Heart right ventricle (tissue), 16 donors: ENCODE data around the gene C4orf50. TPM values are rescaled to one million over a fixed set of nuclear protein-coding genes. Genes with fewer than 3 reads are reported as not detected.
A peak's percentile ranks its signal among the peaks of the same experiment; 100 is the strongest.

Source experiments
- ATAC-seq, 8 donors: fragments of 200-7000 bp; cut with Tn5 transposase; one replicate each; pipeline ENCODE4 v1.9.1; 2020; ENCODE audit warnings: mild to moderate bottlenecking in 8 of 8, moderate library complexity in 8 of 8, moderate number of reproducible peaks in 1 of 8
- DNase-seq, 2 donors: peaks; one replicate each; pipeline ENCODE4 v3.0.0-alpha.2; 2020
- H3K27ac ChIP-seq, 10 donors: fragments of 200-600 bp; sonication (generic) in 2 of 10; one replicate each; pipeline versions ENCODE4 v1.5.0 to v1.8.0; 2020 to 2022; ENCODE audit warnings: mild to moderate bottlenecking in 3 of 10
- H3K27me3 ChIP-seq, 7 donors: fragments of 200-600 bp; one replicate each; pipeline ENCODE4 v1.8.0; 2021 to 2022; ENCODE audit warnings: mild to moderate bottlenecking in 2 of 7
- H3K36me3 ChIP-seq, 9 donors: fragments of 200-600 bp; sonication (generic) in 1 of 9; one replicate each; pipeline versions ENCODE4 v1.5.0 to v1.8.0; 2020 to 2022; ENCODE audit warnings: mild to moderate bottlenecking in 2 of 9
- H3K4me1 ChIP-seq, 9 donors: fragments of 200-600 bp; sonication (generic) in 1 of 9; one replicate each; pipeline versions ENCODE4 v1.5.0 to v1.8.0; 2020 to 2022; ENCODE audit warnings: mild to moderate bottlenecking in 4 of 9
- H3K4me3 ChIP-seq, 10 donors: fragments of 200-600 bp; sonication (generic) in 2 of 10; one replicate each; pipeline versions ENCODE4 v1.5.0 to v1.8.0; 2020 to 2022; ENCODE audit warnings: mild to moderate bottlenecking in 7 of 10, moderate library complexity in 2 of 10
- H3K9me3 ChIP-seq, 11 donors: fragments of 200-600 bp in 10 of 11; sonication (generic) in 2 of 11; one replicate each; pipeline versions ENCODE4 v1.5.0 to v1.8.0; 2013 to 2022; ENCODE audit warnings: mild to moderate bottlenecking in 2 of 11, control low read depth in 1 of 11, moderate library complexity in 1 of 11
- WGBS, 2 donors: extraction: QIAGEN DNeasy Blood & Tissue Kit; methylation state at CpG; one replicate each; pipeline ENCODE4 v1.1.7; 2013; ENCODE audit warnings: inconsistent platforms in 1 of 2; 5-methylcytosine and 5-hydroxymethylcytosine counted together
- intact Hi-C, 10 donors: fragments of 100-400 bp; cut with DNase I; formaldehyde crosslinking; loops; one replicate each; pipeline versions ENCODE4 v1.11.1 to v1.14.2; 2022
- polyA plus RNA-seq, 2 donors: library from polyadenylated mRNA; stranded (reverse); fragments of 200-250 nt; gene quantifications; one replicate each; pipeline ENCODE4 v1.2.3, GENCODE V29; 2013
- total RNA-seq, 10 donors: library from RNA; stranded (reverse); fragmentation: NEBNext Ultra II Directional in 3 of 10; extraction: Animal tissue kit (Norgen Biotek cat#: 25700) in 3 of 10; gene quantifications; one replicate each; pipeline versions ENCODE4 v1.2.1 to v1.2.4, GENCODE V29; 2021 to 2023
- TF ChIP-seq, protein P1 (sequence below), 9 donors: fragments of 200-600 bp; sonication (generic) in 2 of 9; IDR thresholded peaks; one replicate each; pipeline versions ENCODE4 v1.5.0 to v1.8.0; 2021 to 2022; ENCODE audit warnings: antibody characterized with exemption in 9 of 9, mild to moderate bottlenecking in 5 of 9, moderate library complexity in 1 of 9
- donor health status: Arrhythmogenic right ventricular cardiomyopathy.
- donor health status: ischemic (EF 13 %, LVEDD 7.1; RV severe dilation, severe dysfunction).
- donor health status: healthy with polysubstance abuse.
- donor health status: DM: no; HTN: yes; CAD: no.
- donor health status: DM: no; HTN: no; CAD: no.
- donor health status: ischemic (EF 25% LVEDD 6.9; RV normal size, moderate dysfunction).
- donor health status: ischemic (EF 25% LVEDD 5.7; RV mildly dilated, moderate dysfunction).
- donor health status: healthy.
- donor health status: DM: yes; HTN: yes; CAD: no.
- donor health status: Ischemic cardiomyopathy.
- donor health status: ischemic (EF 35%, LVEDD 5.7; RV mildly dilated, moderate dysfunction).
- donor health status: nonischemic (EF 11% LVEDD 7.7; RV severe dilation, severe dysfunction).
- donor health status: DM: yes; HTN: yes; CAD: no.
- donor health status: PGD.
- donor health status: ischemic (EF 29% LVEDD 5.4; RV normal size, mild dysfunction).
- donor health status: nonischemic (EF 23%, LVEDD 6.1; RV moderate dilation, normal function).

The C4orf50 gene
- total and polyA plus RNA-seq, 12 donors = 0.05 TPM; not detected in 11

DNA sequence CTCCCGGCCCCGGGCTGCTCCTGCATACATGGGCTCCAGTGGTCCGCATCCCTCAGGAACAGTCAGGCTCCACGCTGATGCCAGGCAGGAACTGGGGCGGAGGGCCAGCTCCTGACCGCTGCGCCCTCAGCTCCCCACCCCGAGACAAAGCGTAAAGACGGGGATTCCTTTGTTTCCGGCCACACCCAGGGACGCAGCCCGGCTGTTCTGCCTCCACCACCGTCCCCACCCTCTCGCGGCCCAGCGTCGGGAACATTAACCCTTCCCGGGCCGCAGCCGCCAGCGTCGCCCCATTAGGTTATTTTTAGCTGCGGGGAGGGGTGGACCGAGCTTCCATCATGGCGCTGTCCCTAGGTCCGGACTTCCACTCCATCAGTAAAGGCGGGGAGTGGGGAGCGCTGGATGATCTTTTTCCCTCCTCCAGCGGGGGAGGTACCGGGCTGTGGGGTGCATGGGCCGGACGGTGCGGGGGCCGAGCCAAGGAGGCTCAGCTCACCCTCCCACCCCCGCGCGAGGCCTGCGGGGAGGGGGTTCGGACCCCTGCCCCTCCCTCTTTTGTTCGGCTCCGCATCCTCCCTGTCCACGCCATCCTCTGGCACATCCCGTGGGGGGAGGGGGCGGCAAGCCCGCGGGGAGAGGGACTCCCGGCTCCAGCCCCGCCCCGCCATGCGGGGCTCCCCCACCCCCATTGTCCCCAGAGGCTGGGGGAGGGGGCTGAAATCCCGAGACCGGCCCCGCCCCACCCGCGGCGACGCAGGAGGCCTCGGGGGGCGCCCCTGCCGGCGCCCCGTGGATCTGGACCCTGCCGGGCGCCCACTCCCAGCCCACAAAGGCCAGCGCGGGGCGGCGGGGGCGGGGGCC lies 130.6 kb downstream of the C4orf50 start:
- no peak overlapping the region for H3K27ac ChIP-seq
- DNase-seq = no peak
- peaks cover 44 to 79% (median 73%) of the 10 kb centered on the region in 7 donors for H3K27me3 ChIP-seq
- TF ChIP-seq, protein P1, sequence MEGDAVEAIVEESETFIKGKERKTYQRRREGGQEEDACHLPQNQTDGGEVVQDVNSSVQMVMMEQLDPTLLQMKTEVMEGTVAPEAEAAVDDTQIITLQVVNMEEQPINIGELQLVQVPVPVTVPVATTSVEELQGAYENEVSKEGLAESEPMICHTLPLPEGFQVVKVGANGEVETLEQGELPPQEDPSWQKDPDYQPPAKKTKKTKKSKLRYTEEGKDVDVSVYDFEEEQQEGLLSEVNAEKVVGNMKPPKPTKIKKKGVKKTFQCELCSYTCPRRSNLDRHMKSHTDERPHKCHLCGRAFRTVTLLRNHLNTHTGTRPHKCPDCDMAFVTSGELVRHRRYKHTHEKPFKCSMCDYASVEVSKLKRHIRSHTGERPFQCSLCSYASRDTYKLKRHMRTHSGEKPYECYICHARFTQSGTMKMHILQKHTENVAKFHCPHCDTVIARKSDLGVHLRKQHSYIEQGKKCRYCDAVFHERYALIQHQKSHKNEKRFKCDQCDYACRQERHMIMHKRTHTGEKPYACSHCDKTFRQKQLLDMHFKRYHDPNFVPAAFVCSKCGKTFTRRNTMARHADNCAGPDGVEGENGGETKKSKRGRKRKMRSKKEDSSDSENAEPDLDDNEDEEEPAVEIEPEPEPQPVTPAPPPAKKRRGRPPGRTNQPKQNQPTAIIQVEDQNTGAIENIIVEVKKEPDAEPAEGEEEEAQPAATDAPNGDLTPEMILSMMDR (IDR thresholded peaks at IDR 0.05) = no peak
- no peaks in the 10 kb centered on the region for H3K36me3 ChIP-seq
- WGBS, 2 donors = 1% methylated on average over 68 to 69 of the region's 70 CpGs
- intact Hi-C loops = no loop called here
- H3K4me3 ChIP-seq = peak overlapping the region; percentile 27 to 62 (median 52)
- H3K4me1 ChIP-seq = peaks cover 7 to 35% (median 20%) of the 10 kb centered on the region in 9 donors
- peak; percentile 15 to 55 (median 32) for ATAC-seq
- H3K9me3 ChIP-seq = no peaks in the 10 kb centered on the region

DNA sequence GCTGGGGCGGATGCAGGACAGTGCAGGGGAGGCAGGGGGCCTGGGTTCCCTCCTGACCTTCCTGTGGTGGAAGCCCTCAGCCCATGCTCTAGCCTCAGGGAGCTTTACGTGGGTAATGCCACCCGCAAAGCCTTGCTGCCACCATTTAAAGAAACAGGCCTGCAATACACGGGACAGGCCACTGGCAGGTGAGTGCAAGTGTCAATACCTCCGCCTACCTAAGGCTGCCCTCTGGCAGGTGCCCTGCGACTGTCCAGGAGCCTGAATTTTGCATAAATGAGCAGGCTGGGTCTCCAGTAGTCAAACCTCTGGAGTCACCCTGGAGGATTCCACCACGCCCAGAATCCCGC lies 131.2 kb downstream of the C4orf50 start:
- no peaks in the 10 kb centered on the region for H3K9me3 ChIP-seq
- TF ChIP-seq, protein P1 (IDR thresholded peaks at IDR 0.05) = no peak
- H3K4me1 ChIP-seq = peaks cover 7 to 33% (median 20%) of the 10 kb centered on the region in 9 donors
- peak overlapping the region in 8 of 10 donors; percentile 44 to 62 (median 54) for H3K4me3 ChIP-seq
- ATAC-seq = peak in 1 of 8 donors; percentile 17
- H3K27ac ChIP-seq = no peak overlapping the region
- WGBS, 2 donors = 37 to 45% methylated on average over 8 of the region's 8 CpGs
- DNase-seq = no peak
- peaks cover 38 to 73% (median 67%) of the 10 kb centered on the region in 7 donors for H3K27me3 ChIP-seq
- intact Hi-C loops = no loop called here
- no peaks in the 10 kb centered on the region for H3K36me3 ChIP-seq

DNA sequence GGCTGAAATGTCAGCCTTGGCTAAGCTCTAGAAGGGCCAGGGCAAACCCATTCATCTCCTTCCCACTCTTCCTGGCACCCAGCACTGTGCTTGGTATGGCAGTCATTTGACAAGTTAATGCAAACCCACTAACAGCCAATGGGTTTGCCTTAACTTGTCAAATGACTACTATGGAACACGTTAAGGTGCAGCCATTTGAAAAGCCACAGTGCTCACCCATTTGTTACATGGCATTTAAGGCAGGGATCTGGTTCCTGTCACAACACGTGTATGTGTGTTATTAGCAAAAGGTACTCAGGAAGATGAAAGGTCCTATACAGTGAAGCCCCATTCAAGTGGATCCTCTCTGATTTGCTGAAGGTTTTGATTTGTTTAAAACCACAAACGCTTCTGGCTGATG lies 132.5 kb downstream of the C4orf50 start:
- TF ChIP-seq, protein P1 (IDR thresholded peaks at IDR 0.05) = no peak
- no peaks in the 10 kb centered on the region for H3K36me3 ChIP-seq
- intact Hi-C loops = no loop called here

DNA sequence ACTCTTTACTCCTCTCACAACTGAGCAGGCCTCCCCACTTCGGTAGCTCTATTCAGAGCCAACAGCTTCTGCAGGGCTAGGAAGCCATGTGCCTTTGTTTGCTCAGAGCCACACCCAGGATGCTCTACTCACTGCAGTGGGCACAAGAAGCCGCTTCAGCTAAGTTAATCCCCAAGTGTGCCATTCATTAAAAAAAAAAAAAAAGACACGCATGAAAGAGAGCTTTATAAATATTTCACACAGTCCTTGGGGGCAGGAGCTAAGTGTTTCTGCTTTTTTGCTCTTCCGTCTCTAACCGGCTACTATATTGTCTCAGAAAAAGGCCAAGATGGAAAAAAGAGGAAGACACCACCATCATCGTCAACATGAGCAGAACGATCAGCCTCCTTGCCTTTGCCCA lies 133.4 kb downstream of the C4orf50 start:
- TF ChIP-seq, protein P1 (IDR thresholded peaks at IDR 0.05) = no peak
- H3K4me1 ChIP-seq = peaks cover 7 to 22% (median 11%) of the 10 kb centered on the region in 9 donors
- H3K27me3 ChIP-seq = peaks cover 21 to 56% (median 49%) of the 10 kb centered on the region in 7 donors
- H3K4me3 ChIP-seq = no peak overlapping the region
- intact Hi-C loops = no loop called here
- ATAC-seq (no peak), DNase-seq (no peak)
- WGBS, 2 donors = 68 to 69% methylated on average over 7 of the region's 7 CpGs
- H3K27ac ChIP-seq = no peak overlapping the region
- no peaks in the 10 kb centered on the region for H3K9me3 ChIP-seq
- no peaks in the 10 kb centered on the region for H3K36me3 ChIP-seq

More for the DNA sequence above, 132.5 kb downstream of the C4orf50 start:
- H3K4me3 ChIP-seq = no peak overlapping the region
- no peak for ATAC-seq
- no peaks in the 10 kb centered on the region for H3K9me3 ChIP-seq
- WGBS, 2 donors = 44 to 59% methylated on average over 3 of the region's 3 CpGs
- H3K27me3 ChIP-seq = peaks cover 29 to 63% (median 59%) of the 10 kb centered on the region in 7 donors
- H3K27ac ChIP-seq = no peak overlapping the region
- DNase-seq = no peak
- peaks cover 7 to 32% (median 20%) of the 10 kb centered on the region in 9 donors for H3K4me1 ChIP-seq
